Type B pancreatic cell (in vitro differentiated cells): ENCODE measurements around the gene TRAIP. TPM values are rescaled to one million over a fixed set of nuclear protein-coding genes. Genes with fewer than 3 reads are reported as not detected.

ENCODE experiments used
- DNase-seq: peaks from one replicate; pipeline ENCODE4 v3.0.0; 2021; ENCODE audit warnings: mixed read lengths; ENCODE audit not compliant: unreplicated experiment; ENCODE audit errors: extremely low spot score
- H3K27ac Mint-ChIP-seq: 2 replicates; pipeline ENCODE4 v1.8.0; 2021; ENCODE audit warnings: mild to moderate bottlenecking, mixed read lengths
- H3K27me3 Mint-ChIP-seq: 2 replicates; pipeline ENCODE4 v1.8.0; 2021; ENCODE audit warnings: mixed read lengths
- H3K36me3 Mint-ChIP-seq: 2 replicates; pipeline ENCODE4 v1.8.0; 2021; ENCODE audit warnings: mixed read lengths
- H3K4me1 Mint-ChIP-seq: one replicate; pipeline ENCODE4 v1.8.0; 2021; ENCODE audit warnings: mixed read lengths; ENCODE audit not compliant: unreplicated experiment
- H3K4me3 Mint-ChIP-seq: 2 replicates; pipeline ENCODE4 v1.8.0; 2021; ENCODE audit warnings: mild to moderate bottlenecking, mixed read lengths
- H3K9me3 Mint-ChIP-seq: 2 replicates; pipeline ENCODE4 v1.8.0; 2021; ENCODE audit warnings: mixed read lengths
- total RNA-seq: library from RNA; stranded (reverse); gene quantifications from 2 replicates; pipeline ENCODE4 v1.2.1, GENCODE V29; 2021; ENCODE audit warnings: low replicate concordance
- TF ChIP-seq, protein P1 (sequence below): fragments of 200-600 bp; sonication (generic); conservative IDR thresholded peaks from 2 replicates; pipeline ENCODE4 v1.5.0; 2021; ENCODE audit warnings: antibody characterized with exemption, mild to moderate bottlenecking

The TRAIP gene
- total RNA-seq, 1 donor from 2014 or later: 23.0 TPM

DNA sequence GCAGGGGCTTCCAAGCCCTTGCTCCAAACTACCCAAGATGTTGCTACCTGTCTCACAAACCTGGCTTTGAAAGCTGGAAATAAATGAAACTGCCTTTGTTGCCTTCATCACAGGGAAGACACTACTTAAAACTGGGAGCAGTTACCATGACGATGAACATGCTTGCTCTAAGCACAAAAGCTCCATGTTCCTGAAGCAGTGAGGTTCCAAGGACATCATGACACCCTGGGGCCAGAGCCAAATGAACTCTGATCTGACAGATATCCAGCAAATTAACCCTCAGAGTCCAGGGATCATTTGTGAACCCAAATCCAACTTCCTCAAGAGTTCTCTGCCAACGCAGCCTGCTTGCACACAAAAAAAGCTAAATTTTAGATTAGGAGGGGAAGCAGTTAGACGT lies 10.7 kb downstream of the TRAIP start:
- H3K27ac Mint-ChIP-seq: no peak overlapping the region

DNA sequence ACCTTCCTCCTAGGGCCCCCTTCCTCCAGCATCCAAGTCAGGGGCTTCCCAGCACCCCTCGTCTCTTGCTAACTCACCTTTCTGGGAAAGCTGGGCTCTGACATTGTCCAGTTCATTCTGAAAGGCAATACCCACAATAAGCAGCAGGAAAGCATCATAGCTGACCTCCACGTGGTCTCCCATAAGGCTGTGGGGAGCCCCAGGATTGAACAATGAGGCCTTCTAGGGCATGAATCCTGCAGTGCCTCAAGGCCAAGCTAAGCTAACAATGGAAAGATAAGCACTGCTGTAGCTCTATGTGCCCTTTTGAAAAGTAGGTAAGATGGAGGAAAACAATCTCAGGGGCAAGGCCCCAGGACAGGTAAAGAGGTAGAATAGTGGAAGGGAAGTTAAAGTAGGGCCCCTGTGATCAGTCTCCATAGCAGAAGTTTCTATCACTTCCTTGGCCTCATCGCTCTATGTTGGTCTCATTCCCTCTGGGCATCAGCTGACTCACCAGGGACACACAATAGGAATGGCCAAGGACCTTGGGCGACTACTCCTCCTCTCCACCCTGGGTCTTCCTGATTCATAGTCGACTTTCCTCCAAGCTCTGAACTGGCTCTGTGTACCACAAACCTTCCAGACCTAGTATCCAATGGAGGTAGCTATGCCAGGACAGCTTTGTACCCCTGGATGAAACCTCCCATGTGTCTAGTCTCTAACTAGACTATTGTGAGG lies 11.7 kb downstream of the TRAIP start:
- H3K4me1 Mint-ChIP-seq: peaks cover 6% of the 10 kb centered on the region
- H3K27me3 Mint-ChIP-seq: no peaks in the 10 kb centered on the region
- DNase-seq: no peak
- H3K9me3 Mint-ChIP-seq: no peaks in the 10 kb centered on the region
- H3K36me3 Mint-ChIP-seq: no peaks in the 10 kb centered on the region
- H3K4me3 Mint-ChIP-seq: no peak overlapping the region
- TF ChIP-seq, protein P1, sequence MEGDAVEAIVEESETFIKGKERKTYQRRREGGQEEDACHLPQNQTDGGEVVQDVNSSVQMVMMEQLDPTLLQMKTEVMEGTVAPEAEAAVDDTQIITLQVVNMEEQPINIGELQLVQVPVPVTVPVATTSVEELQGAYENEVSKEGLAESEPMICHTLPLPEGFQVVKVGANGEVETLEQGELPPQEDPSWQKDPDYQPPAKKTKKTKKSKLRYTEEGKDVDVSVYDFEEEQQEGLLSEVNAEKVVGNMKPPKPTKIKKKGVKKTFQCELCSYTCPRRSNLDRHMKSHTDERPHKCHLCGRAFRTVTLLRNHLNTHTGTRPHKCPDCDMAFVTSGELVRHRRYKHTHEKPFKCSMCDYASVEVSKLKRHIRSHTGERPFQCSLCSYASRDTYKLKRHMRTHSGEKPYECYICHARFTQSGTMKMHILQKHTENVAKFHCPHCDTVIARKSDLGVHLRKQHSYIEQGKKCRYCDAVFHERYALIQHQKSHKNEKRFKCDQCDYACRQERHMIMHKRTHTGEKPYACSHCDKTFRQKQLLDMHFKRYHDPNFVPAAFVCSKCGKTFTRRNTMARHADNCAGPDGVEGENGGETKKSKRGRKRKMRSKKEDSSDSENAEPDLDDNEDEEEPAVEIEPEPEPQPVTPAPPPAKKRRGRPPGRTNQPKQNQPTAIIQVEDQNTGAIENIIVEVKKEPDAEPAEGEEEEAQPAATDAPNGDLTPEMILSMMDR: no peak
- no peak overlapping the region for H3K27ac Mint-ChIP-seq

More for the DNA sequence above, 10.7 kb downstream of the TRAIP start:
- Mint-ChIP-seq H3K36me3 (no peaks in the 10 kb centered on the region), H3K9me3 (no peaks in the 10 kb centered on the region), H3K4me1 (peaks cover 6% of the 10 kb centered on the region), H3K4me3 (no peak overlapping the region), H3K27me3 (no peaks in the 10 kb centered on the region)
- DNase-seq: no peak
- TF ChIP-seq, protein P1: no peak

DNA sequence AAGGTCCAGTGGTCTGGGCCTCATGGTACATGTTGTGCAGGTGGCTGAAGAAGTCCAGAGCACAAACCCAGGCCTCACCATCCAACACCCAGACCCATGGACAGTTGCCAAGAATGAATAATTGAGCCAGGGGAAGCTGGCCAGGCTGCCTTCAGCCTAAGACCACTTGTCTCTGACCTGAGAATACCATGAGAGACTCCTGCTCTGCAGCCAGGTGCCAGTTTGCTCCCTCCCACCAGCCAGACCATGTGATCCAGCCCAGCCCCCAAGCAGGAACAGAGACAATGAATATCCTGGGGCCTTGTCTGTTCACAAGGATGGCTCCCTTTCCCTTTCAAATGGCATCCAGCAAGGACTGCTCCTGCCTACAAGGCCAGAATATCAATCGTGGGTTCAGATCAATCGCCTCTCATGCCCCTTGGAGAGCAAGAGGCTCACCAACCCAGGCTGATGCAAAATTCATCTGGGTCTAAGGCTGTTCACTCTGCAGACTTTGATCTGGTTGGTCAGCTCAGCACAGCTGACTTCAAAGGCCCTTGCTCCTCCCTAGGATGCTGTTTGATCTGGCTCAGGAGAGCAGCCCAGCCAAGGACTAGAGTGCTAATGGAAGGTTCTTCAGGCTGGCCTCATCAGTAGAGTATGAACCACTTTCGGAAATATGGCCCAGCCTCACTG lies 13.4 kb downstream of the TRAIP start:
- Mint-ChIP-seq H3K4me3 (no peak overlapping the region), H3K36me3 (peaks cover 3% of the 10 kb centered on the region), H3K27me3 (no peaks in the 10 kb centered on the region), H3K9me3 (no peaks in the 10 kb centered on the region), H3K4me1 (peaks cover 13% of the 10 kb centered on the region), H3K27ac (no peak overlapping the region)
- DNase-seq: no peak
- TF ChIP-seq, protein P1: no peak

DNA sequence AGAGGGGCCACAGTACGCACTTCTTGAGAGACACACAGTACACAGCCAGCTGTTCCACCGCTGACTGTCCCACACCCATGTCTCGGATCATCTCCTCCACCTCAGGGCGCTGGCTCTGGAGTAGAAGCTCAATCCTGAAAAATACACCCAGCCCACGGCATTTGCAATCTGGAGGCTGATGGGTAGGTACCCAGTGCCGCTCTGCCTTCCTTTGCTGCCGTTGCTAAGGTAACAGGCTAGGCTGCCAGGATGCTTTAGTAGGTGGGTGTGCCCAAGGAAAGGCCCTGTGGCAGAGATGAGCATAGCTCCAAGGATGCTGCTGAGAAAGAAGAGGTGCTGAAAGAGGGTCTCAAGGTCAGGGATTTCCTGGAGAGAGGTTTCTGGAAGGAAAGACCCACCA lies 14.6 kb downstream of the TRAIP start:
- Mint-ChIP-seq H3K4me3 (no peak overlapping the region), H3K9me3 (no peaks in the 10 kb centered on the region), H3K27me3 (no peaks in the 10 kb centered on the region), H3K4me1 (peaks cover 13% of the 10 kb centered on the region), H3K36me3 (peaks cover 7% of the 10 kb centered on the region), H3K27ac (no peak overlapping the region)
- TF ChIP-seq, protein P1: no peak
- no peak for DNase-seq

DNA sequence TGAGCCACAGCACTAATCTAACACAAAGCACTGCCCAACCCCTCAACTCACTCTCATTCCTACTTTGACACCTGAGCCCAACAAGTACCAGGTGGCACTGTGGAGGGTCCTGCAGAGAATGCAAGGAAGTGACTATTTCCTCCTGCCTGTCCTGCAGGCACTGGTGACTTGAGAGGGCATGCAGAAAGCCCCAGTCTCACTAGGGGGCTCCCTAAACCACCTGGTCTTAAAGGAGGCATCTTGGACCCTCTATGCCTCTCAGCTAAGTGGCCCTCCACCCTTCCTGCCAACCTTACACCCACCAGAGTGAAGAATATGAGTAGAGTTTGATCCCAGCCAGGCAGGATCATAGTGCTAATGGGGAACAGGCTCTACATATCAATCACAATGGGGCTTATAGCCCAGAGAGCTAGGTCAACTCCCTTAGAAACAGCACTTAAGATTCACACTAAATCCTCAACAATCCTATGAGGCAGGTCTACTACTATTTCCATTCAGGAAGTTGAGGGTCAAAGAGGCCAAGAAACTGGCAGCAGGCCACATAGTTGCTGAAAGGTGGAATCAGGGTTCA lies 15.2 kb downstream of the TRAIP start:
- no peak overlapping the region for H3K27ac Mint-ChIP-seq
- H3K4me1 Mint-ChIP-seq: peaks cover 13% of the 10 kb centered on the region

More for the DNA sequence above, 15.2 kb downstream of the TRAIP start:
- no peaks in the 10 kb centered on the region for H3K9me3 Mint-ChIP-seq
- no peaks in the 10 kb centered on the region for H3K27me3 Mint-ChIP-seq
- TF ChIP-seq, protein P1: peak; percentile 62
- no peak for DNase-seq
- H3K36me3 Mint-ChIP-seq: peaks cover 7% of the 10 kb centered on the region
- H3K4me3 Mint-ChIP-seq: no peak overlapping the region
